GM21390 (cell line): ENCODE data around the gene TSACC.
"Not testable (repeated sequence)": the region's sequence is repeated elsewhere in the genome, so short reads cannot be mapped to it uniquely, and the experiment has no call there.

Source experiments
- ATAC-seq: cut with Tn5 transposase; IDR thresholded peaks from one replicate; pipeline ENCODE4 v1.9.1; 2021; ENCODE audit not compliant: unreplicated experiment

TSACC gene

DNA sequence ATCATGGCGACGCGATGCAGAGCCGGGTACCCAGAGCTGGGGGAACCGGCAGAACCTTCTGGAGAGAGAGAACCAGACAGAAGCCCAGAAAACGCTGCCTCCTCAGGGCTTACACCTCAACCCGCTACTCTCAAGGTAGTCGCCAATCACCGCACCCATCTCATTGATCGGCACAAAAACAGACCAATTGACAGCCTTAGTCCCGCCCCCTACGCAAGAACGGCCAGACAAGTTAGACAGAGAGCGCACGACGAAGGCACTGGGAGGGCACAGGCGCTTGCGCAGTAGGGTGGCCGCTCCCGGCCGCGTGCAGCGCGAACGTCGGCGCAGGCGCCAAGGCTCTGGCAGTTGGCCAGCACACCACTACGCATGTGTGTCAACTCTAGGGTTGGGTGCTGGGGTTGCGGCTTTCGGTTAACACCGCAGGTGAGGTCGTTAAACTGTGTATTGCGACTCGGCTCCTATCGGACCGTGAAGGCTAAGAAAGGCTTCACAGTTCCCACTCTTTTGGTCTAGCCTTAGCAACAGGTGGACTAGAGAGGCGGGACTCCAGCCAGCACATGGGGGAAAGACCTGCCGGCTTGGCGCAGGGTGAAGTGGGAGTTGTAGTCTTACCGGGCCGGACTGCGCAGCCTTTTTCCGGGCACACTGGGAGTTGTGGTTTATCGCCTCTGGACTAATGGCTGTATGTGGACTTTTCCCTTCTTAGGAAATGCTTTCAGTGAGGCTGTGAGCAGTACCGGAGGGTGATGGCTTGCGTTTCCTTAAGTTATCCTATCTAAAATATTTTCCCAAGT, at the start of gene TSACC, which contains the start of gene CCT3:
Gene TSACC (plus strand): TSS at position 347 of the 797 bp plus-strand sequence. CDS start 1,232 bp downstream, outside the sequence.
Gene CCT3 (minus strand): TSS at position 113 of the 797 bp plus-strand sequence. CDS start 108 bp downstream, at position 5.
- ATAC-seq = peak; percentile 91

DNA sequence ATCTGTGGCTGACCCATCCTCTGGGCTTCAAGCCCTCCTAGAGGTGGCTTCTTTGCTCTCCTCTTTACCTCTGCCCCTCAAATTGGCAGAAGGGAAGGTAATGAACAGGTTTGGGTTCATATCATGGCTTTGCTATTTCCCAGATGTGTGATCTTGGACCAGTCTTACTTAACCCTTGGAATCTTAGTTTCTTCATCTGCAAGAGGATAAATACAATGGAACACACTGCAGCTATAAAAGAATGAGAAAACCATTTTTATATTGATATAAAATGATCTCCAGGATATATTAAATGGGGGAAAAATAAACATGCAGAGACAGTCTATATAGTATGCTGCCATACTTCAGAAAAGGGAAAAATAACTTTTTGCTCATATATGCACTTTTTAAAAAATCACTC, 48.5 kb upstream of the TSACC start:
- no peak for ATAC-seq

DNA sequence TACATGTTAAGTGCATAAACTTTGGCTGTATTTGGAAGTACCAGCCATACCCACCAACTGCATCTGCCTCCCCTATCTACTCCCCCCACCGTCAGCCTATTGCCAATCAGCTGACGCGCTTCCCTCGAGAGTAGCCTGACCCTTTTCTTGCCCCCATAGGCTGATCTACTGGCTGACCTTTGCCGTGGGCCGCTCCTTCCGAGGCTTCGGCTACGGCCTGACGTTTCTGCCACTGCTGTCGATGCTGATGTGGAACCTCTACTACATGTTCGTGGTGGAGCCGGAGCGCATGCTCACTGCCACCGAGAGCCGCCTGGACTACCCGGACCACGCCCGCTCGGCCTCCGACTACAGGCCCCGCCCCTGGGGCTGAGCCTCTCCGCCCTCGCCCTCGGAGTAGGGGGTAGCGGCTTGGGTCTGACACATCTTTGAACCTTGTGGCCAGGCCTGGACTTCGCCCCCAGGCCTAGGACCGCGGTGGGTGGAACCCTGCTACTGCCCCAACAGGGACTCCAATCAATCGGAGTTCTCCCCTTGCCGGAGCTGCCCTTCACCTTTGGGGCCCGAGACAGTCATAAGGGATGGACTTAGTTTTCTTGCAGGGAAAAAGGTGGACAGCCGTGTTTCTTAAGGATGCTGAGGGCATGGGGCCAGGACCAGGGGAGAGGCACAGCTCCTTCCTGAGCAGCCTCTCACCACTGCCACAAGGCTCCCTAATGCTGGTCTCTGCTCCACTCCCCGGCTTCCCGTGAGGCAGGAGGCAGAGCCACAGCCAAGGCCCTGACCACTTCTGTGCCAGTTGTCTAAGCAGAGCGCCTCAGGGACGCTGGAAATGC, 46.9 kb upstream of the TSACC start:
- no peak for ATAC-seq

DNA sequence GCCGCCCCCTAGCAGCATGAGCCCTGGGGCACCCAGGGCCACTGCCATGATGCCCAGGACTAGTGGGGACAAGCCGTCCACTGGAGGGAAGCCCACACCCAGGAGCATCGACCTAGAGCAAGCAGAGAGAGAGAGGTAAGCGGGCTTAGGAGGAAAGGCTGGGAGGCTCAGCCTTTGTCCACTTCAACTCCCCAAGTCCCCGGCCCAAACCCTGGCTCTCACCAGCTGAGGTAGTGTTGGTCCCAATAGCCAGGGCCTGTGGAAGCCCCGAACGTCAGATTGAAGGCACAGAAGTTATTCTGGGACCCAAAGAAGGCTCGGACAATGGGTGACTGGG, 45.3 kb upstream of the TSACC start:
- no peak for ATAC-seq

DNA sequence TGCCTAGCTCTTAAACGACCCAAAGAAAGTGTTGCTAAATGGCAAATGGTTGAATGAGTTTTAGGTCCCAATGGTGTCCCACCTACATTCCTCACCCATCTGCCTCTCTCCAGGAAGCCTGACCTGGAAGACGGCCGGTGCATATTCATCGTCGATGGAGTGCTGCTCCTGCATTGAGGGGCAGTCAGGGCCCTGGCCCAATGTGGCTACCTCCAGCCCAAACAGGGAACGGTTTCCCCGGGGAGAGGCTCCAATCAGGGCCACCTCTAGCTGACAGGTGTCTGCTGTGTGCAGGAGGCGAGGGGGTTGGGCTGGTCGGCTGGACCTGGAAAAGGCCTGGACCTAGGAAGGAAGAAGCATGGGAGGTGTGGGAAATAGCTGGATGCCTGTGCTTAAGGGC, 44.4 kb upstream of the TSACC start:
- no peak for ATAC-seq

DNA sequence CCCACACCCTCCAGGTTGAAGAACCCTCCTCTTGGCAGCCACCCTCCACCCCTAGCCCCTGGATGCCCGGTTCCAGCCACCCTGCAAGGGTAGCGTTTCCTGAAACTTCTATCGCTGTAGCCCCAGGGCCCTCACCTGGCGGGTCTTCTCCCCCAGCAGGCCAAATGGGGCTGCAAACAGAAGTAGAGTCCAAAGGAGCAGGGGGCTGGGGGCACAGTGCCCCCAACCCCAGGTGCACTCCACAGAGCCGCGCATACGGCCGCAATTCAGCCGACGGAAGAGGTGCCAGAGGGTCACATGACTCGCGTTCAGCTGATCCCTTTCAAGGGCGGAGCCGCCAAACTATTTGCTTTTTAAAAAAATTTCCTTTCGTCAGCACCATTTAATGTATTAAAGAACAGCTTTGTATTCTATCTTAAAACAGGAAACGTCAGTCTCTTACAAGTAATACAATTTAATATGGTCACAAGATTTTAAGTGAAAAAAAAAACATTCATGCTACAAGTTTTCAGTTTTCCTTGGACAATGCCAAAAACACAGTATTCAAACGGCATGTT, 42.9 kb upstream of the TSACC start, which contains the start of gene GLMP:
Gene GLMP (minus strand): TSS at position 289 of the 557 bp plus-strand sequence. CDS start 34 bp downstream, at position 255.
- ATAC-seq = no peak

DNA sequence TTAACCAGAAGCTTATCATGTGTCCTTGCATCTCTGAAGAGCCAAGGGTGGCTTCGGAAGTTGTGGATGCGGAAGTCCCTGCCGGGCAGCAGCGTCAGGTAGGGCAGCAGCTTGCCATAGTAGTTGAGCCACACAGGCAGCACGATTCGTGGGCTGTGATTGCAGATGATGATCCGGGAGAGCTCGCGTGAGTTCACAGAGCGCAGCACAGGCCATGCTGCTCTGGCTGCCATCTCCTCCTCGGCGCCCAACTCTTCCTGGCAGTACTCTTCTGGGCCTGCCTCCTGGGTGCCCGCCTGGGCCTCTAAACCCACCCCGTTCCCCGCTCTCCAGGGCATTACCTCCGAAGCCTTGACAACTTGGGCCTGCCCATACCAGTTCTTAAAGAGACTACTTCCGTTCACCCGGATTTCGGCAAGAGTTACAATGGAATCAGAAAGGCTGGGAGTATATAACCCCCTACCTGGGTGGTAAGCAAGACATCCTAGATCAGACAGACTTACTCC, 39.4 kb upstream of the TSACC start, which contains the start of gene VHLL:
Gene VHLL (minus strand): TSS at position 456 of the 506 bp plus-strand sequence. CDS start 118 bp downstream, at position 338.
- ATAC-seq = no peak

DNA sequence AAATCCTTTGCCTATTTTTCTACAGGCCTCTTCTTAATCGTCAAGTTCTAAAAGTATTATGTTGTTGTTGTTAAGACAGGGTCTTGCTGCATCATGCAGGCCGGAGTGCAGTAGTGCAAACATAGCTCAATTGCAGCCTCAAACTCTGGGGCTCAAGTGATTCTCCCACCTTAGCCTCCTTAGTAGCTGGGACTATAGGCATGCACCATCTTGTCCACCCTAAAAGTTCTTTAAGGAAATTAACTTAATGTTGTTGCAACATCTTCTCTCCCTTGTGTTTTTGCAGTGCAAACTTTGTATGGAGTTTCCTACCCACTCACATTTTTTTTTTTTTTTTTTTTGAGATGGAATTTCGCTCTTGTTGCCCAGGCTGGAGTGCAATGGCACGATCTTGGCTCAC, 35.1 kb upstream of the TSACC start:
- no peak for ATAC-seq

DNA sequence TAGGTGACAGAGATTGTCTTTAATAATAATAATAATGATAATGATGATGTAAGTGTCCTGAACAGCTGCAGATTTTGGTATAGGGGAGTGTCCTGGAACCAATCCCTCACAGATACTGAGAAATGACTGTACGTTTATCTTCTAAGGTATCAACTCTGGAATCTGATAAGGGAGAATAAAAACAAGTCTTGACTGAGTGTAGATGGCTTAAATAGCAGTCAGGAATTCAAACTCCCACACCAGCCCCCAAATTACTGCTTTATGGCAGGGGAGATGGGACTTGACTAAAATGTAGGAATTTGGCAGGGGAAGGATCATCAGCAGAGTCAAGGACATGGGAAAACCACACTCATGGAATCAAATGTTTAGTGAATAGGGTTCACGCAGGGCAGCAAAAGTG, 33.1 kb upstream of the TSACC start:
- ATAC-seq = no peak

DNA sequence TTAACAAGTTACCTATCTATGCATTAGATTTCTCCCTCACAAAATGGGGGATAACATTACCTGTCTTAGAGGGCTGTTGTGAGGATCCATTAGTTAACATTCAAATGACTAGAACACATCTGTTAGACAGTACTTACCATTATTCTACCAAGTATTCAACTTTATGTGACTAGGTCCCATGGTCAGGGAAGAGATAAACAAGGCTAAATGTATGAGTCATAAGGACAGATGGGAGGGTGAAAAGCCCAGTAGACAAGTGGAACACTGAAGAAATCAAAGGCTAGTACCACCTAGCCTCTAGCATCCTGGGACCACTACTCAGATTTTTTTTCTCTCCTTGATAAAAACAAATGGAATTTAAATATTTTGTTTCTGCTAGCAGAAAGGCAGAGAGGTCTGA, 30.2 kb upstream of the TSACC start:
- no peak for ATAC-seq

DNA sequence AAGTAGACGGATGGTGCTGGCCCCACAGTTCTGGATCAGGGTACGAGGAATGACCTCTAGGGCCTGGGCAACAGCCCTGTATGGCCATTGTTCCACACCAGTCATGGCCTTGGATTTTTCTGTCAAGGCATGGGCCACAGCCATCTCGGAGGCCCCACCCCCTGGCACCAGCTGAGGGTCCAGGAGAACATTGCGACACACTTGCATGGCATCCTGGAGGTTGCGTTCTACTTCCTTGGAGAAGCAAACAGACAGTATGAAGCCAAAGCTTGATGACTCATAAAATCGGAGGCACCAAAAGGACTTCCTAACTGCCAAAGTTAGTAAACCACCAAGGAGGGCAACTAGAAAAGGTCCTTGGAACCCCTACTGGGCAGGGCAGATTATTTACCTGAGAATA, 27.4 kb upstream of the TSACC start:
- ATAC-seq = no peak

DNA sequence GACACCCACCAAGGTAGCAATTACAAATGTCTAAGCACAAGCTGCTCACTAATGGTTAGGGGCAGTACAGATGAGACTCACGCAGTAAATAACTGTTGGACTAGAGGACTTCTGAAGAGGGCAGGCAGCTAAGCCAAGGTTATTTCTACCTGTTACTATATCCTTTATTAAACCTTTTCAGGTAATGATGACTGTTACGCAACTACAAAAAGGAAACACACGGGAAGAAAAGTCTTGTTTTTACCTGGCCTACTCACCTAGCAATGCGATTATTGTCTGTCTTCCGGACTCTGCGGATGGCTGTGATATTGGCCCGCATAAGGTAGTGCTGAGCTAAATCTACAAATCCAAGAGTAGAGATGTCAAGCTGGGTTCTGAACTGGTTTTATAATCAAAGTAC, 21.4 kb upstream of the TSACC start:
- ATAC-seq = no peak

DNA sequence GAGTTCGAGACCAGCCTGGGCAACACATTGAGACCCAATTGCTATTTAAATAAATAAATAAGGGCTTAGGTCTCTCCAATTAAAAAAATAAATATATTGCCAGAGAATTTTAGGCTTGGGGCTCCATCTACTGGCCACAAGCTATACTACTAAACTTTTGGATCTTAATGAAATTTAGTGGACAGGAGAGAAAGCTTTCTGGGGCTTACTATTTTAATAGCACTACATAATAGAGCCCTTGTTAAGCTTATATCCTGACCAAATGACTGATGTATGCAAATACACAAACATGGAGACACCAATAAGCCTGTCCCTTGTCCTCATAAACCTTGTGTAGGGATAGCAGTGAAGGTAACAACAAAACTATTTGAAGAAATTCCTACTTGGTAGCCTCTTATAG, 18.7 kb upstream of the TSACC start:
- no peak for ATAC-seq

DNA sequence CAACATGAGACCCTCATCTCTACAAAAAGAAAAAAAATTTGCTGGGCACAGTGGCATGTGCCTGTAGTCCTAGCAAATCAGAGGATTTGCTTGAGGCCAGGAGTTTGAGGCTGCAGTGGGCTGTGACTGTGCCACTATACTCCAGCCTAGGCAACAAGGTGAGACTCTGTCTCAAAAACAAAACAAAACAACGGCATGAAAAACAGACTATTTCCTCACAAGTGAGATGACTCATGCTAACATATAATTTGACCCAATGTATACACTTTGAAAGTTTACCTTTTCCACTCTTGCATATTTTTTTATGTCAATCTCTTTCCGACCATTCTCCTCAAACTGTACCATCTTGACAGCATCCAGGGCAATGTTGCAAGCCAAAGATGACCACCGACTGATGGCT, 17.8 kb upstream of the TSACC start:
- ATAC-seq = no peak

DNA sequence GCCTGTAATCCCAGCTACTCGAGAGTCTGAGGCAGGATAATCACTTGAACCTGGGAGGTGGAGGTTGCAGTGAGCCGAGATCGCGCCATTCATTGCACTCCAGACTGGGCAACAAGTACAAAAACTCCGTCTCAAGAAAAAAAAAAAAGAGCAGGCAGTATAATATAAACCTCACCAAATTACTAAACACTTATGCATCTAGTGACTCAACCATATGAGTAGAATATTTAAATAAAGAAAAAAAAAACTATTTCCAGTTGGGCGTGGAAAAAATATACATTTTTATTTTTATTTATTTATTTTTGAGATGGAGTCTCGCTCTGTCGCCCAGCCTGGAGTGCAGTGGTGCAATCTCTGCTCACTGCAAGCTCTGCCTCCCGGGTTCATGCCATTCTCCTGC, 15.1 kb upstream of the TSACC start:
- not testable (repeated sequence) for ATAC-seq

DNA sequence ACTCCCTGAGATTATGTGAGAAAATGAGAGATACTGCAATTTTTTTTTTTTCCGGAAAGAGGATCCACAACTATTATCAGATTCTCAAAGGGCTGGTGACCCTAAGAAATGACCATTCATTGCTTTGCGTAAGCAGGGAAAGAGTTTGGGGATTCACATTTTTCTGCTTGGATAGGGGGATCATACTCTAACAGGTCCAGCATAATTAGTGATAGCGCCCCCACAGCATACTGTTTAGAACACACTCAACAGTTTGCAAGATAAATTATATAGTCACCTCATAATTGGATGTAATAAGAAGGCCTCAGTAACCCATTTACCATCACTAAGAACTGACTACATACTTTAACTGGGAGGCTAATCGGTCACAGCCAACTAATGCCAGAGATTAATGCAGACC, 2.1 kb upstream of the TSACC start:
- ATAC-seq = no peak

DNA sequence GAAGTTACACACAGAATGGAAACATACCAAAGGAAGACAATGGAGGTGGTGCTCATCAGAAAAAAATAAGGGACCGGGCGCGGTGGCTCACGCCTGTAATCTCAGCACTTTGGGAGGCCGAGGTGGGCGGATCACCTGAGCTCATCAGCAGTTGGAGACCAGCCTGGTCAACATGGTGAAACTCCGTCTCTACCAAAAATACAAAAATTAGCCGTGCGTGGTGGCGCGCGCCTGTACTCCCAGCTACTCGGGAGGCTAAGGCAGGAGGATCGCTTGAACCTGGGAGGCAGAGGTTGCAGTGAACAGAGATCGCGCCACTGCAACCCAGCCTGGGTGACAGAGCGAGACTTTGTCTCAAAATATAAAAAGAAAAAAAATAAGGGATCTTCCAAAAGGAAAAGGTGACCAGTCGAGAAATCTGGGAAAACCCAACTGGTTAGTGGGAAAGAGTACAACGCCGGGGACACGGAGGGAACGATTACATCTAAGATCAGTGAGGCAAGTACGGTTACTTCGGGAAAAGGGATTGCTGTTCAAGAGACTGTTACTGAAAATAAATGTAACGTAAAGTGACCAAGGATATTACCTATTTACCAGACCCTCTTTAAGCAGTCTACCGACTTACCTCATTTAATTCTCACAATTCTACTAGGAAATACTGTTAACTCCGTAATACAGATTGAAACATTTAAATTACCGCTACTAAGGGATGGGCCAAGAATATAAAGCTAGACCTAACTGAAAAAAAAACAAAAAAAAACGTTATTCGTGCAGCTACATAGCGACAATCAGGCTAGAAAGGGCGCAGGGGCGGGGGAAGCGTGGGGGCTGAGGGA, 1.1 kb upstream of the TSACC start:
- no peak for ATAC-seq

DNA sequence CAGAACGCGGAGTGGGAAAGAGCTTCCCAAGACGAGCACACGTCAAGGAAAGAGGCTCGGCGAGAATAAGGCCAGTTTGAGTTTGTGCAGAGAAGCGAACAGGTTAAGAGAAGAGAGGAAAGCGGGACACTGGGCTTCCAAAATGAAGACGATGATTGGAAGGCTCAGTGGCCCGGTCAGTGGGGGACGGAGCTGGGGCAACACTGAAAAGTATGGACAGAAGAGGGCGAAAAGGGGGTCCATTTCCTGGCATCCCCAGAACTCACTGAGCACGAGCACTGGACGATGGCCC, 492 bp upstream of the TSACC start:
- ATAC-seq = peak; percentile 2

DNA sequence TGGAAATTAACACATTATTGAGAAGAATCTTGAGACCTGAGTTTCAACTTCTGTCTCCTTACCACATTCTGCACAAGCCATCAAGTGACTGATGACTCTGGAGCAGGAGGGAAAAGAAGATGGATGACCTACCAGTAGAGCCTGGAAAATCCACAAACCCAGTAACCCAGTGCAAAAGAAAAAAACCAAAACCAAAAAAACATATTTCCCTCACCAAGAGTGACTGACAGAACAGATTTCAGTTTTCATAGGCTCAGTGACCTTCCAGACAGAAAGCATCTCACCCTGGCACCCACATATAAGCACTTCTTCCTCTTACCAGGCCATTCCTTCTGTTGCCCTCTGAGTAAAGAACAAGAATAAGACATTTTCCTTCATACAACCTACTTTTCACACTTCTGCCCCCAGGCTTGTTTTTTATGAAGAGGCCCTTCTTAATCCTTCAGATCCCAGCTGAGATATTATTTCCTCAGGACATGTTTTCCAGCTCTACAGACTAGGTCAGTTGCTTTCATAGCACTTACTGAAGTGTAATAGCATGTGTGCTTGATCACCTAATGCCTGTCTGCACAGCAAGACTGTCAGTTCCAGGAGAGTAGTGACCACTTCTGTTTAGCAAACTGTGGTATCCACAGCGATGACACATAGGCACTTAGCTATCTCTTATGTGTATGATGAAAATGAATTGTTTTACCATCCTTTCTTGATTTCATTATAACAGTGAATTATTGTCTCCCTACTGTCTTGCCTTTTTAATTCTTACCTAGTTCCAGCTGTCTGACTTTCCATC, 4.0 kb downstream of the TSACC start:
- ATAC-seq = no peak

DNA sequence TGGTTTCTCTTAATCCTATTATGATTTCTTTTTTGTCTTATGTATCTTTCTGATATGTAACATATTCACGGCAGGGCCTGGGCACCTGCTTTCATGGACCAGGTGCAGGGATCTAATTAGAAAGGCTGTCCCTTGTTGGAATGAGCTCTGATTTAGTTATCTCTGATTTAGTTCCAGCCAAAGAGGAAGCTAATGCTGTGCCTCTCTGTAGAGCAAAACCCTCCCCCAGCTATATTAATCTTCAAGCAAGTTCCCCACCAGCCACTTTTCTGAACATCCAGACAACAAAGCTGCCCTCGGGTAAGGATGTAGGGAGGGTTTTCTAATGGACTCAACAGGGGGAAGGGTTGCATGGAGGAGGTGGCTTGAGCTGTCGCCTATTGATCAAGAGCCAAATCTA, 6.1 kb downstream of the TSACC start:
- ATAC-seq = no peak
